Measurements from ENCODE around the gene SBF1. TPM values are rescaled to one million over a fixed set of nuclear protein-coding genes. Genes with fewer than 3 reads are reported as not detected.
A peak's percentile ranks its signal among the peaks of the same experiment; 100 is the strongest.

The SBF1 gene
- total and polyA plus RNA-seq, 2 donors (not counting 1 experiment from before 2014, with no cell fraction given) = 110 to 254 TPM

GRCh38 chr22:50454556-50455075 is 20.2 kb downstream of the SBF1 start:
- intact Hi-C loops (cut with micrococcal nuclease) = no loop called here
- H2AFZ ChIP-seq (ENCODE audit: insufficient read depth, low read depth, low read length, poor library complexity, severe bottlenecking) = no peak overlapping the region
- H3K4me1 ChIP-seq (ENCODE audit: control insufficient read depth in 2 of 2, insufficient read depth in 2 of 2, low read length in 2 of 2) = peaks cover 3 to 4% of the 10 kb centered on the region in 2 donors
- no peak for DNase-seq
- H3K36me3 ChIP-seq (replicated peaks in 1 of 2; ENCODE audit: control extremely low read depth in 1 of 2, control insufficient read depth in 1 of 2, extremely low read depth in 1 of 2, insufficient read depth in 2 of 2, low read length in 1 of 2) = peaks cover 0 to 72% of the 10 kb centered on the region in 2 experiments
- Mint-ChIP-seq H3K27me3 (no peaks in the 10 kb centered on the region), H3K4me3 (no peak overlapping the region), H3K27ac (no peak overlapping the region), H3K4me1 (peaks cover 4% of the 10 kb centered on the region), H3K9me3 (ENCODE audit: insufficient read depth) (no peaks in the 10 kb centered on the region)
- CTCF ChIA-PET = interaction anchor here (1.3 to 1.6 kb wide), 2 partner anchors 15 to 108 kb away, joined by 4 to 5 read pairs; partner anchors contain the start of gene SYCE3
- POLR2A ChIA-PET = no interaction called here
- peaks cover 0 to 2% (median 0%) of the 10 kb centered on the region in 3 donors for H3K9me3 ChIP-seq (ENCODE audit: control extremely low read depth in 1 of 3, control insufficient read depth in 2 of 3, insufficient read depth in 1 of 3, low read length in 2 of 3)
- no peaks in the 10 kb centered on the region for H3K79me2 ChIP-seq (ENCODE audit: control insufficient read depth, insufficient read depth, low read length)
- no peak for TF ChIP-seq EZH2 (IDR thresholded peaks at IDR 0.05; ENCODE audit: borderline replicate concordance, insufficient read depth, low read depth, low read length, poor library complexity, severe bottlenecking)
- TF ChIP-seq, protein P1, sequence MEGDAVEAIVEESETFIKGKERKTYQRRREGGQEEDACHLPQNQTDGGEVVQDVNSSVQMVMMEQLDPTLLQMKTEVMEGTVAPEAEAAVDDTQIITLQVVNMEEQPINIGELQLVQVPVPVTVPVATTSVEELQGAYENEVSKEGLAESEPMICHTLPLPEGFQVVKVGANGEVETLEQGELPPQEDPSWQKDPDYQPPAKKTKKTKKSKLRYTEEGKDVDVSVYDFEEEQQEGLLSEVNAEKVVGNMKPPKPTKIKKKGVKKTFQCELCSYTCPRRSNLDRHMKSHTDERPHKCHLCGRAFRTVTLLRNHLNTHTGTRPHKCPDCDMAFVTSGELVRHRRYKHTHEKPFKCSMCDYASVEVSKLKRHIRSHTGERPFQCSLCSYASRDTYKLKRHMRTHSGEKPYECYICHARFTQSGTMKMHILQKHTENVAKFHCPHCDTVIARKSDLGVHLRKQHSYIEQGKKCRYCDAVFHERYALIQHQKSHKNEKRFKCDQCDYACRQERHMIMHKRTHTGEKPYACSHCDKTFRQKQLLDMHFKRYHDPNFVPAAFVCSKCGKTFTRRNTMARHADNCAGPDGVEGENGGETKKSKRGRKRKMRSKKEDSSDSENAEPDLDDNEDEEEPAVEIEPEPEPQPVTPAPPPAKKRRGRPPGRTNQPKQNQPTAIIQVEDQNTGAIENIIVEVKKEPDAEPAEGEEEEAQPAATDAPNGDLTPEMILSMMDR (IDR thresholded peaks at IDR 0.05) = no peak
- no peak for ATAC-seq (ENCODE audit: low read depth)
- no peak overlapping the region for H3K4me2 ChIP-seq (replicated peaks; ENCODE audit: low read depth, low read length, poor library complexity, severe bottlenecking)
- no peaks in the 10 kb centered on the region for H3K27me3 ChIP-seq (replicated peaks in 1 of 4; ENCODE audit: control extremely low read depth in 1 of 4, control insufficient read depth in 3 of 4, insufficient read depth in 4 of 4, low read length in 3 of 4)
- H4K20me1 ChIP-seq (ENCODE audit: control insufficient read depth, insufficient read depth, low read length, poor library complexity, severe bottlenecking) = peaks cover 13% of the 10 kb centered on the region
- H3K9ac ChIP-seq (ENCODE audit: low read length) = no peak overlapping the region
- H3K27ac ChIP-seq (ENCODE audit: low read length in 2 of 2) = no peak overlapping the region
- H3K4me3 ChIP-seq (ENCODE audit: control extremely low read depth in 1 of 5, extremely low read depth in 1 of 5, insufficient read depth in 1 of 5, low read depth in 2 of 5, low read length in 4 of 5) = no peak overlapping the region
- WGBS (ENCODE audit: insufficient coverage) = 97% methylated on average over 24 of the region's 27 CpGs

DNA sequence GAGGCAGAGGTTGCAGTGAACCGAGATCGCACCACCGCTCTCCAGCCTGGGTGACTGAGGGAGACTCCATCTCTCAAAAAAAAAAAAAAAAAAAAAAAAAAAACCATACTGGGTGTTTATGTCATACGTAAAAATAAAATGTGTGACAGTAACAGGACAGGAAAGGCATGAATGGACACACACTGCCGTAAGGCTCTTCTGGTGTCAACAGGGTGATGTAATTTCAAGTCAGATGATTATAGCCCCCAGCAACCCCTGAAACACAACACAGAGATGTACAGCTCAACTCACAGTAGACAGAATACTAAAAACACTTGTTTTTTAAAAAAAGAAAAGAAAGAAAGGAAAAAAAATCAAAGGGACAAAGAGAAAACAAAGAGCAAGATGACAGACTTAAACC is 22.2 kb downstream of the SBF1 start:
- Mint-ChIP-seq H3K27me3 (no peaks in the 10 kb centered on the region), H3K27ac (no peak overlapping the region), H3K9me3 (ENCODE audit: insufficient read depth) (no peaks in the 10 kb centered on the region), H3K4me1 (peaks cover 9% of the 10 kb centered on the region), H3K4me3 (no peak overlapping the region)
- peak overlapping the region in 1 of 2 donors; percentile 41 for H3K27ac ChIP-seq (ENCODE audit: low read length in 2 of 2)
- no peak overlapping the region for H3K4me2 ChIP-seq (replicated peaks; ENCODE audit: low read depth, low read length, poor library complexity, severe bottlenecking)
- H3K9ac ChIP-seq (ENCODE audit: low read length) = no peak overlapping the region
- H3K4me1 ChIP-seq (ENCODE audit: control insufficient read depth in 2 of 2, insufficient read depth in 2 of 2, low read length in 2 of 2) = peaks cover 4 to 8% of the 10 kb centered on the region in 2 donors
- TF ChIP-seq, protein P1 (IDR thresholded peaks at IDR 0.05) = no peak
- TF ChIP-seq EZH2 (IDR thresholded peaks at IDR 0.05; ENCODE audit: borderline replicate concordance, insufficient read depth, low read depth, low read length, poor library complexity, severe bottlenecking) = no peak
- H2AFZ ChIP-seq (ENCODE audit: insufficient read depth, low read depth, low read length, poor library complexity, severe bottlenecking) = no peak overlapping the region
- H4K20me1 ChIP-seq (ENCODE audit: control insufficient read depth, insufficient read depth, low read length, poor library complexity, severe bottlenecking) = peaks cover 27% of the 10 kb centered on the region
- no peaks in the 10 kb centered on the region for H3K9me3 ChIP-seq (ENCODE audit: control extremely low read depth in 1 of 3, control insufficient read depth in 2 of 3, insufficient read depth in 1 of 3, low read length in 2 of 3)
- intact Hi-C loops (cut with micrococcal nuclease) = no loop called here
- no CpG with 5 or more reads among the region's 5 CpGs for WGBS (ENCODE audit: insufficient coverage)
- POLR2A ChIA-PET = interaction anchor here (0.6 to 0.7 kb wide), 3 partner anchors 26 to 73 kb away, joined by 3 to 13 read pairs (median 9); no protein-coding TSS in a partner anchor
- DNase-seq (no peak), ATAC-seq (ENCODE audit: low read depth) (no peak)
- H3K79me2 ChIP-seq (ENCODE audit: control insufficient read depth, insufficient read depth, low read length) = no peaks in the 10 kb centered on the region
- peaks cover 0 to 70% of the 10 kb centered on the region in 2 experiments for H3K36me3 ChIP-seq (replicated peaks in 1 of 2; ENCODE audit: control extremely low read depth in 1 of 2, control insufficient read depth in 1 of 2, extremely low read depth in 1 of 2, insufficient read depth in 2 of 2, low read length in 1 of 2)
- H3K27me3 ChIP-seq (replicated peaks in 1 of 4; ENCODE audit: control extremely low read depth in 1 of 4, control insufficient read depth in 3 of 4, insufficient read depth in 4 of 4, low read length in 3 of 4) = no peaks in the 10 kb centered on the region
- CTCF ChIA-PET = interaction anchor here (0.7 kb wide), 3 partner anchors 19 to 73 kb away, joined by 3 to 7 read pairs (median 4); partner anchors contain the start of gene SCO2
- no peak overlapping the region for H3K4me3 ChIP-seq (ENCODE audit: control extremely low read depth in 1 of 5, extremely low read depth in 1 of 5, insufficient read depth in 1 of 5, low read depth in 2 of 5, low read length in 4 of 5)

Data from B cell (primary cell).